ENCODE data around the gene TBC1D14. TPM values are rescaled to one million over a fixed set of nuclear protein-coding genes. Genes with fewer than 3 reads are reported as not detected.
A peak's percentile ranks its signal among the peaks of the same experiment; 100 is the strongest.

The TBC1D14 gene
- polyA plus RNA-seq, 3 donors = 36.3 to 44.7 (median 39.3) TPM

DNA sequence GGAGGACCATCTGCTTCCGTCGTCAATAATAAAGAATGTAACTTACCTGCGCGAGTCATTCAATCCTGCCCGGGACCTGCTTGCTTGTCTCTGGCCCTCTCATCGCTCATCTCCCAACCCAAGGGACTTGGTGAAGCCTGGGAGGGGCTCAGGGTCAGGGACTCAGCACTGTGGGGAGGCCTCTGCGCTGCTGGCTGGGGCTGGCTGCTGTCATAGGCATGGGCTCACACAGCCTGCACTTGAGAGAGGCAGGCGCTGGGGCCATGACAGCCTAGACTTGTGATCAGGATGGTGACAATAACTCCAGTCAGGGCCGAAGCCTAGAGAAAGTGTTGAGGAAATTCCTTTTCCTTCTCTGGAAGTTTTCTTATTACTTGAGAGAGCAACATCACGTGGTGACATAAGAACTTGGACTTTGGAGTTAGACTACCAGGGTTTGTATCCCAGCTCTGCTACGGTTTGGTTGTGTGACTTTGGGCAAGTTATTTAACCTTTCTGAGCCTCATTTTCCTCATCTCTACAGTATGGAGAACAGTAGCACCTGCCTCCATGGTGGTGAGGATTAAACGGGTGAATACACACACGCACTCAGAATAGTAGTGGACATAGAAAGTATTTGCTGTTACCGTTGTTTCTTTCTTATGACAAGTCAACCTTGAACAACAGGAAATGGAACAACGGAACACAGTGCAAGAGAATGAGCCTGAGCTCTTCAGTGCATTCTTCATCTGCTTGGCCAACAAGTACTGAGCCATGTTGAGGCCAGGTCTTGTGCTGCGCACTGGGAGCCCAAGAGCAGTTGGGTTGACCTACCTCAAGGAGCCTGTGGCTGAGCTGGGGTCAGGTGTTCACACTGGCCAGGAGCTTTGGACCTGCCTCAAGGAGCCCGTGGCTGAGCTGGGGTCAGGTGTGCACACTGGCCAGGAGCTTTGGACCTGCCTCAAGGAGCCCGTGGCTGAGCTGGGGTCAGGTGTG, 60.5 kb downstream of the TBC1D14 start:
- Histone ChIP-seq H3K79me2 (ENCODE audit: insufficient read depth, low read length) (peaks cover 86% of the 10 kb centered on the region), H3K4me2 (replicated peaks; ENCODE audit: extremely low read depth, low read length, poor library complexity, severe bottlenecking) (no peak overlapping the region), H3K9ac (ENCODE audit: insufficient read depth, low read length, poor library complexity, severe bottlenecking) (no peak overlapping the region), H2AFZ (ENCODE audit: insufficient read depth, low read depth, low read length, poor library complexity, severe bottlenecking) (no peak overlapping the region), H4K20me1 (ENCODE audit: insufficient read depth, low read length) (peaks cover 95% of the 10 kb centered on the region), H3K27ac (ENCODE audit: low read depth in 1 of 2, low read length in 2 of 2) (no peak overlapping the region), H3K27me3 (ENCODE audit: control insufficient read depth in 2 of 2, insufficient read depth in 2 of 2, low read length in 2 of 2) (no peaks in the 10 kb centered on the region), H3K4me1 (ENCODE audit: control insufficient read depth in 1 of 2, insufficient read depth in 2 of 2, low read length in 2 of 2) (peaks cover 11% of the 10 kb centered on the region in 2 donors), H3K4me3 (replicated peaks in 1 of 3; ENCODE audit: low read depth in 2 of 3, low read length in 3 of 3) (no peak overlapping the region), H3K9me3 (replicated peaks in 1 of 2; ENCODE audit: control insufficient read depth in 1 of 2, insufficient read depth in 1 of 2, low read length in 2 of 2) (no peaks in the 10 kb centered on the region), H3K36me3 (replicated peaks in 1 of 2; ENCODE audit: control insufficient read depth in 1 of 2, insufficient read depth in 2 of 2, low read length in 2 of 2) (peaks cover 40 to 60% of the 10 kb centered on the region in 2 donors)
- no peaks in the 10 kb centered on the region for H3K27me3 Mint-ChIP-seq (ENCODE audit: low read depth in 3 of 3)
- TF ChIP-seq, protein P1, sequence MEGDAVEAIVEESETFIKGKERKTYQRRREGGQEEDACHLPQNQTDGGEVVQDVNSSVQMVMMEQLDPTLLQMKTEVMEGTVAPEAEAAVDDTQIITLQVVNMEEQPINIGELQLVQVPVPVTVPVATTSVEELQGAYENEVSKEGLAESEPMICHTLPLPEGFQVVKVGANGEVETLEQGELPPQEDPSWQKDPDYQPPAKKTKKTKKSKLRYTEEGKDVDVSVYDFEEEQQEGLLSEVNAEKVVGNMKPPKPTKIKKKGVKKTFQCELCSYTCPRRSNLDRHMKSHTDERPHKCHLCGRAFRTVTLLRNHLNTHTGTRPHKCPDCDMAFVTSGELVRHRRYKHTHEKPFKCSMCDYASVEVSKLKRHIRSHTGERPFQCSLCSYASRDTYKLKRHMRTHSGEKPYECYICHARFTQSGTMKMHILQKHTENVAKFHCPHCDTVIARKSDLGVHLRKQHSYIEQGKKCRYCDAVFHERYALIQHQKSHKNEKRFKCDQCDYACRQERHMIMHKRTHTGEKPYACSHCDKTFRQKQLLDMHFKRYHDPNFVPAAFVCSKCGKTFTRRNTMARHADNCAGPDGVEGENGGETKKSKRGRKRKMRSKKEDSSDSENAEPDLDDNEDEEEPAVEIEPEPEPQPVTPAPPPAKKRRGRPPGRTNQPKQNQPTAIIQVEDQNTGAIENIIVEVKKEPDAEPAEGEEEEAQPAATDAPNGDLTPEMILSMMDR (IDR thresholded peaks at IDR 0.05) = no peak
- DNase-seq = no peak
- 94% methylated on average over 11 of the region's 18 CpGs for WGBS (ENCODE audit: insufficient coverage)
- H3K4me1 Mint-ChIP-seq = peaks cover 18% of the 10 kb centered on the region
- H3K9me3 Mint-ChIP-seq = no peaks in the 10 kb centered on the region
- peaks cover 52 to 61% of the 10 kb centered on the region in 2 donors for H3K36me3 Mint-ChIP-seq
- no peak overlapping the region for H3K27ac Mint-ChIP-seq
- H3K4me3 Mint-ChIP-seq = no peak overlapping the region
- intact Hi-C loops (cut with micrococcal nuclease) = no loop called here

DNA sequence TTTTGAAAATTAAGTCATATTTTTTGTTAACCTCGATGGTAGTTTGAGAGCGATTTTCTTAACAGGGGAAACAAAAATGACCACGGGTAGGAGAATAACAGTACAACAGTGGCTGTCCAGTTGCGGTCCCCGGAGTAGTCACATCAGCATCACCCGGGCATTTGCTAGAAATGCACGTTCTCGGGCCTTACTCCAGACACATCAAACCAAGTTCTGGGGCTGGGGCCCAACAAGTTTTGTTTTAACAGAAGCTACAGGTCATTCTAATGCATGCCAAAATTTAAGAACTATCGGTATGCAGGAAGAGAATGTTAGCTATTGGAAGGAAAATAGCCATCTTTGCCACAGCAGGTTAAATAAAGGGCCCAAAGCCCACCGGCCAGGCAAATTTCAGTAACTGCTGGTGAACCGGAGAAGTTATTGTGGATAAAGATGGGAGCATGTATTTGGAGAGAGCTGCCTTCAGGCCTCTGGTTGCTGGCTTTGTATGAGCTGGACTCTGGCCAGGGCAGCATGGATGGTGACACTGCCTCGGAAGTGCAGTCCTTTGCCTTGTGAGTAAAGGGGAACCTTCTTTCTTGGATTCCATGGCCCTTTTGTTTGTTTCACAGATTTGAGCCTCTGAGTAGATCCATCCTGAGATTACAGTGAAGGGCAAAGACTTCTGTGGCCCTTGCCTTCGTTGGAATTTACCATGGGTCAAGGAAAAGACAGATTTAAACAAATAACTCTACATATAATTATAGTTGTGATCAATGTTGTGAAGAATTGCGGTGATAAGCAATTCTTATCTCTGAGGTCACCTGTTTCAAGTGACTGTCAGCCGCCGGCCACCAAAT, 62.1 kb downstream of the TBC1D14 start:
- H4K20me1 ChIP-seq (ENCODE audit: insufficient read depth, low read length) = peaks cover 84% of the 10 kb centered on the region
- H3K4me1 ChIP-seq (ENCODE audit: control insufficient read depth in 1 of 2, insufficient read depth in 2 of 2, low read length in 2 of 2) = peaks cover 5 to 7% of the 10 kb centered on the region in 2 donors
- no peak overlapping the region for H2AFZ ChIP-seq (ENCODE audit: insufficient read depth, low read depth, low read length, poor library complexity, severe bottlenecking)
- intact Hi-C loops (cut with micrococcal nuclease) = no loop called here
- H3K4me1 Mint-ChIP-seq = peaks cover 9% of the 10 kb centered on the region
- H3K9ac ChIP-seq (ENCODE audit: insufficient read depth, low read length, poor library complexity, severe bottlenecking) = no peak overlapping the region
- DNase-seq = no peak
- H3K79me2 ChIP-seq (ENCODE audit: insufficient read depth, low read length) = peaks cover 84% of the 10 kb centered on the region
- H3K9me3 Mint-ChIP-seq = no peaks in the 10 kb centered on the region
- no peak overlapping the region for H3K4me2 ChIP-seq (replicated peaks; ENCODE audit: extremely low read depth, low read length, poor library complexity, severe bottlenecking)
- peaks cover 41 to 65% of the 10 kb centered on the region in 2 donors for H3K36me3 ChIP-seq (replicated peaks in 1 of 2; ENCODE audit: control insufficient read depth in 1 of 2, insufficient read depth in 2 of 2, low read length in 2 of 2)
- H3K36me3 Mint-ChIP-seq = peaks cover 61 to 70% of the 10 kb centered on the region in 2 donors
- H3K4me3 Mint-ChIP-seq = no peak overlapping the region
- no peak overlapping the region for H3K27ac ChIP-seq (ENCODE audit: low read depth in 1 of 2, low read length in 2 of 2)
- no peaks in the 10 kb centered on the region for H3K27me3 ChIP-seq (ENCODE audit: control insufficient read depth in 2 of 2, insufficient read depth in 2 of 2, low read length in 2 of 2)
- peak overlapping the region in 2 of 7 donors; percentile 67 to 84 for H3K27ac Mint-ChIP-seq
- WGBS (ENCODE audit: insufficient coverage) = 94% methylated on average over 13 of the region's 16 CpGs
- TF ChIP-seq, protein P1 (IDR thresholded peaks at IDR 0.05) = no peak
- no peak overlapping the region for H3K4me3 ChIP-seq (replicated peaks in 1 of 3; ENCODE audit: low read depth in 2 of 3, low read length in 3 of 3)
- no peaks in the 10 kb centered on the region for H3K9me3 ChIP-seq (replicated peaks in 1 of 2; ENCODE audit: control insufficient read depth in 1 of 2, insufficient read depth in 1 of 2, low read length in 2 of 2)
- no peaks in the 10 kb centered on the region for H3K27me3 Mint-ChIP-seq (ENCODE audit: low read depth in 3 of 3)

All from CD14-positive monocyte (primary cell).